HEK293T (cell line): Measurements from ENCODE around the gene DSP.

Experiments used
- L3MBTL2 ChIP-seq: fragments of 450-650 bp; conservative IDR thresholded peaks from 2 replicates; pipeline ENCODE4 v1.6.1; 2016; ENCODE audit warnings: mild to moderate bottlenecking
- NFRKB ChIP-seq: fragments of 450-650 bp; IDR thresholded peaks from 2 replicates; pipeline ENCODE4 v1.6.1; 2016; ENCODE audit warnings: mild to moderate bottlenecking, moderate library complexity
- SP1 ChIP-seq: fragments of 450-650 bp; IDR thresholded peaks from 2 replicates; pipeline ENCODE4 v1.6.1; 2017

DNA sequence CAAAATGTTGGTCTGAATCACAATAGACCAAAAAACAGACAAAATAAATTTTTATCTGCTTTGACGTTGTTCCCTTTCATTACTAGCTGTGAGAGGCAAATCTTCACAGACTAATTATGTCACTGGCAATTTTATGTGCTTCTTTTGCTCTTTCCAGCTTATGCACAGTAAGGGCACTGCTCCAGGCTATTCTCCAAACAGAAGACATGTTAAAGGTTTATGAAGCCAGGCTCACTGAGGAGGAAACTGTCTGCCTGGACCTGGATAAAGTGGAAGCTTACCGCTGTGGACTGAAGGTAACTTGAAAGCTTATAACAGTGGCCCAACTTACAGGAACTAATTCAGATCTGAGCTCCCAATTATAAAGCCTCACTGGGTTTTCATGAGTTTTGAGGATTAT, 33.0 kb downstream of the DSP start:
- TF ChIP-seq NFRKB (no peak), SP1 (no peak), L3MBTL2 (no peak)
